ENCODE results near the gene ST6GALNAC3.

ST6GALNAC3 gene

DNA sequence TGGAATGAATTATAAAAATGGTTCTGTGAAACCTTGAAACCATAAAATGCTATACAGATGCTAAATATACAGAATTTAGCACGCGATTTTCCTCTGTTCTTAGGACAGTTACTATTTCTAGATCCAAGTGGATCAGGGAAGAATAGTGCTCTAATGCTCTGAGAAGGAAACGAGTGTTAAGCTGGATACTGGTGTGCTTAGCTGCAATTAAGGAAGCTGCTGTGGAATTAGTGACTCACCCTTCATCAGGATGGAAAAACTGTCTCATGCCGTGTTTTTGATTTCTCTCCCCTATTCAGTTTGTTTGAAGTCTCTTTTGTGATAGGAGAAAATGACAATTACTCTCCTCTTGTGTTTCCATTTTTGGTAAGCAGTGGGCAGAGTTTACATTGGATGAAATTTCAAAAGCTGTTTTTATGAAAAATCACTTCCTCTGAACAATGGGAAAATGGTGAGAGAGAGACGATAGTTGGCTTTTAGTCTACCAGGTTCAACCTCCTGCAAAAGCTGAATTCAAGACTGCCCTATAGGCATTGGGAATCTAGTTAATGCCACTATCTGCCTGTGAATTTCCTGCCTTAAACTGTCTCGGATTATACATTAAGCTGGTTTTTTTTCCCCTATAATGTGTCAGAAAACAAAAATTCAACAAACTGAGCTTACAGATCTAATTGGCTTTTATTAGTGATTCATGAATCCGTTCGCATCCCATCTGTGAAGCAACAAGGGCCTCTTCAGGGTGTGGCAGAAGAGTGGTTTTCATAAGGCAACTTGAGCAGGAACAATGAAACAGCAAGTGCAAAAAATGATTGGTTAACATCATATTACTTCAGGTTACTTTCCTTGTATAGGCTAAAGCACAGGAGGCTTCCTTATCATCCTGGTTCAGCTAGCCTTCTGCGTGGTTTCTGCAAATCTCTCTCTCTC, 179.8 kb downstream of the ST6GALNAC3 start:
- no peak for DNase-seq

GRCh38 chr1:76256289-76257223, 182.0 kb downstream of the ST6GALNAC3 start:
- DNase-seq, result no peak

DNA sequence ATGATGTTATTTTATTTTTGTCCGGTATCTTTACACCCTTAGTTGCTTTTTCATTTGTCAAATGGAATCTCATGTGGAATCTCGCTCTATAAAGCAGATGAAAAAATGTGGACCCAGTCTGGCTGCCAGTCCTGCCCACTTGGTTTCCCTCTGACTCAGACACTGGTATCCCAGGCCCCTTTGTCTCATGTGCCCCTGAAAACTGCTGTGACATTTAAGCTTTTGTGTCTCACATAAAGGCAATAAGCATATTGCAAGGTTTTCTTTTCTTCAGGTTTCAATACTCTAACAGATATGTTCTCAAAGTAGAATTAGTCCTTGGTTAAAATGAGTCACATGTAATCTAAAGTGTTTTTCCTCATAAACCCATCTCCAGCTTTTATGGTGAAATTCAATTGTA, 183.3 kb downstream of the ST6GALNAC3 start:
- no peak for DNase-seq

GRCh38 chr1:76259270-76259669, 184.7 kb downstream of the ST6GALNAC3 start:
- DNase-seq, result no peak

DNA sequence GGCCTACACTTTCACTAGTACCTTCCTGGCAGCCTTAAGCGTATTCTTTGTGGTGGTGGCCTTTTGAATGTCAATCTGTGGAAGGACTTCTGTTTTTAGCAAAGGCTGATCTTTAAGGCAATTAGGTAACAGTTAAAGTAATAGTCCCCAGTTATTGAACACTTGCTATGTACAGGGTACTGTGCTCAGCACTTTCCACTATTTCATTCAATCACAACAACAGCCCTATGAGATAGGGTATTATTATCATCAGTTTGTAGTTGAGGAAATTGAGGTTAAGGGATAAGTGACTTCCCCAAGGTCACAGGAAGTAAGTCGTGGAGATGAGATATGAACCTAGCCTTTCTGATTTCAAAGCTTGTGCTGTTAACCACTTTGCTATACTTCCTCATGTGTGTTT, 185.7 kb downstream of the ST6GALNAC3 start:
- DNase-seq, result no peak

DNA sequence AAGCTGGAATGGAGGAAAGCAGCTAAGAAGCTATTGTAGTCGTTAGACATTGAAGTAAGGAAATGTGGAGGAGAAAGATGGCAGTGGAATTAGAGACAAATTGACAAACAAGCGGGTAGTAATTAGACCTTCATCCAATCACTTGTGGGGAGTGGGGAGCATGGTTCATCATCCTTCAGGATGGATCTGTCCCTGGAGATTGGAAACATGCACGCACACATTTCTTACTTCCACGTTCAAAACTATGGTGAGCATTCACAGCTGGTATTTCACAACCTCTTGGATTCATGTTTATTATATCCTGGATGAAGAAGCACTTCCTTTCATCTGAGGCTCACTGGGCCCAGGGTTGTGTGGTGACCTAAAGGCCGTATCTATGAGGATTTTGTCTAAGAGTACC, 188.1 kb downstream of the ST6GALNAC3 start:
- DNase-seq, result no peak

GRCh38 chr1:76264642-76265041, 190.1 kb downstream of the ST6GALNAC3 start:
- no peak for DNase-seq

DNA sequence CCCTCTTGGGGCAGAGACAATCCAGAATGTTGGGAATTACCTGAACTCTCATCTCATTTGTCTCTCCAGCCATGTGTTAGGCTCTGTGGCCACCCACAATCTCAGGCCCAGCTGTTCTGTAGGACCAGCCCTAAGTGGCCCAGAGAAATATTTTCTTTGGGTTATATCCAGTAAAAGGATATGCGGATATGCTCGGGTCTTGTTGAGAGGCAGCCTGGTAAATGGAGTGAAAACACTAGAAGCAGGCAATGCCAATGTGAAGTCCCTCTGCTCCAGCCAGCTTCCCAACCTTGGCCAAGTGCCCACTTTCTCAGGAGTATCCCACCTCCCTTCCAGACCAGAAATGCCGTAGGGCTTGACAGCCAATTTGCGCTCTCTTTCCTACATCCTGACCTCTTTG, 192.2 kb downstream of the ST6GALNAC3 start:
- no peak for DNase-seq

DNA sequence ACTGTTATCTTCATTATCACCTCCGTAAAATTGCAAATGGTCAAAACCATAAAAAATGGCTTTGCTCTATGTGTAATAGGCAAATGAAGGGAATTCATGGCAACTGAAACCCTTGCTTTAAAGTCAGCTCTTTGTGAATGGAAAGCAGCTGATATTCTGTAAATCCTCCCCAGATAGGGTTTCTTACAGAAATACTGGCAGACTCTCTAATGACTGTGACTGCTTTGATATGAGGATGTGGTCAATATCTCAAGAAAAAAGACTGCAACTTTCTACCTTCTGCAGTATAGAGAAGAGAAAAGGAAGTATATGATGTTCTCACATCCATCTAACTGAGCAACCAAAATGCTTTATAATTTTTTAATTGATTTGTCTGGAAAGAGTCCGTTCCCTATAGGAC, 193.1 kb downstream of the ST6GALNAC3 start:
- DNase-seq, result no peak

DNA sequence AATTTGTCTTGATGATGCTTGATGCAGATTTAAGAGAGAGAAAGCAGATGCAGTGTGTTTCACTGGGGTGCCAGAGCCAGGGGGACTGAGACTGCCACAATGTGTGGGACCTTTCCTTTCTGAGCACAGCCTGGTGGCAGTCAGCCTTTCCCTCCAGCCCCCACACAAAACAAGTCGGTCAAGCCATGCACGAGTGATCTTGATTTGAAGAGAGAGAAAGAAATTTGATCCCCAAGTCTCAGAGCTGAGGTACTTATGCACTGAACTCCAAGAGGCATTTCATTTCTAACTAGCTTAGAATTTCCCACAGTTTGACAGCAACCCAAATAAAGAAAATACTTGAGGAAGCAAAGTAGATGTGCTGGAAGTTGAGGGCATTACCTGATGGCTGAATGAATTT, 193.8 kb downstream of the ST6GALNAC3 start:
- no peak for DNase-seq

DNA sequence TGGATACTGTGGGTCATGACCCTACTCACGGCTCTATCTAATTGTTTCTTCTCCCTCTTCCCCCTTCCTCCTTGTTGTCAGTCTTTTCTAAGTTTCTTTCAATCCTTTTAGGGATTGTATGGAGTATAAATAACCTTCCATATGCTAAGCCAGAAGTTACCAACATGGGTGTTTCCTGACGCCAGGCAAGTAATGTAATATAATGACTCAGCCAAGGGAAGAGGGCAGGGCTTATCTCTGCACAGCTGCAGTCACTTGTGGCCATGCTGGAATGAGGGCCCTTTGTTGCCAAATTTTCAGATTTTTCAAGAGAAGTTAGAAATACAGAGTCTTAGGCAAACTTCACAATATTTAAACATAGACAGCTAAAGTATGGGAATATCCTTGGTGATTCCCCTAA, 194.6 kb downstream of the ST6GALNAC3 start:
- no peak for DNase-seq

DNA sequence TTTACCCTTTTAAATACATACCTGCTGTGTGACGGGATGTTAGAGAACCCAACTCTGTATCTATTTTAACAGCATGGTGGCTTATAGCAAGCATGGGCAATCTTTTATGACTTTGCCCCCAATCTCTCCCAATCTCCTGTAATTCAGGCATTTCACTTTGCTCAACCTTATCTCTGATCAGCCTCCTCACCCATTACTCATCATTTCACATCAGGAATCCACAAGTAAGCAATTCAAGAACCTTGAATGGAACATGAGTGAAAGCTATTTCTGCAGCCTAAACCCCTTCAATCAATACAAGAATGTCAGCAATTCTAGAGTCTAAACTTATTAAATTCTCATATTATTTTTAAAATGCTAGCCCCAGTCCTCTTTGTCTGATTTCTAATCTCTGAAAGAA, 199.8 kb downstream of the ST6GALNAC3 start:
- DNase-seq, result no peak

- no peak for DNase-seq
These were observed 200.2 kb downstream of the ST6GALNAC3 start for GRCh38 chr1:76274718-76275117.

GRCh38 chr1:76278711-76279100, 204.2 kb downstream of the ST6GALNAC3 start:
- no peak for DNase-seq

DNA sequence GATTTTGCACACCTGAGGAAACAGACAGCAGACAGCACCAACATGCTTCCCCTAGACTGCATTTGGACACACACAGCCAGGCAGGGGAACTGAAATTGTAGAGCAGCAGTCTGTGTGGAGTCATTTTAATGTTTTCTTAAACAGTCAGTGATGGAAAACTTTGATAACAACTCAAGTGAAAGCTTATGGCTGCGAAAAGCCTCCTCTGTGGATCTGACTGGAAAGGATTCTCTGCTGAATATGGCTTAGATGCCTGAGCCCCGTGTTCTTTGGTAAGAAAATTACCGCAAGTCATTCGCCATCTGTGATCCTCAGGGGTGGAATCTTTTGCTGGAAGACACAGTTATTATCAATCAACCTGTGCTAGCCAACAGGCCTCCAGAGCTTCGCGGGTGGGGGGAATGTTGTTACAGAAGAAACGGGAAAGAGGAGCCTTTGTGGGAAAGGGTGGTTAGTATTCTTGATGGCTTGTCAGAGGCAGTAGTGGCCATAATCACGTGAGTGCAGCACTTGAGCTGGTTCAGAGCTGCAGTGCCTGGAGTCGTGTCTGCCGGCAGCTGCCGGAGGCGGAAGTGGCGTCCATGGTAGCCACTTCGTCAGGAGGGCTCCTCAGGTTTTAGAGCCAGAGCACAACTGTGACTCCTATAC, 204.7 kb downstream of the ST6GALNAC3 start:
- DNase-seq, result no peak

DNA sequence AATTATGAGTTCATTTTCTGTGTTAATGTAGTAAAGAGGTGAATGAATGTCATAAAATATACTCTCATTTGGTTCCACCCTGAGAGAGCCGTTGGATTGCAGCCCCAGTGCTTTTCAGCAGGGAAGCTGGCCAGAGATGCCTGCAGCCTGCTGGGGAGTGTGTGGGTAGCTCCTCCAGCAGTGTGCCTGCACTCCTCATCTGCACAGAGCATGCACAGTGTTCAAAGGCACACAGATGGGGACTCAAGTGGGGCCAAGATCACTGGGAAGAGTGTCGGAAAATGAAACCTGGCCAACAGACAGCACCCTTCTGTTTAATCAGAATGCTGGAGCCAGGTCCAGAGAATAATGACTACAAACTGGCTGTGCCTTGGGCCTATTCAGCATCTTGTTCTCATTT, 206.8 kb downstream of the ST6GALNAC3 start:
- no peak for DNase-seq

GRCh38 chr1:76284842-76285241, 210.3 kb downstream of the ST6GALNAC3 start:
- no peak for DNase-seq

DNA sequence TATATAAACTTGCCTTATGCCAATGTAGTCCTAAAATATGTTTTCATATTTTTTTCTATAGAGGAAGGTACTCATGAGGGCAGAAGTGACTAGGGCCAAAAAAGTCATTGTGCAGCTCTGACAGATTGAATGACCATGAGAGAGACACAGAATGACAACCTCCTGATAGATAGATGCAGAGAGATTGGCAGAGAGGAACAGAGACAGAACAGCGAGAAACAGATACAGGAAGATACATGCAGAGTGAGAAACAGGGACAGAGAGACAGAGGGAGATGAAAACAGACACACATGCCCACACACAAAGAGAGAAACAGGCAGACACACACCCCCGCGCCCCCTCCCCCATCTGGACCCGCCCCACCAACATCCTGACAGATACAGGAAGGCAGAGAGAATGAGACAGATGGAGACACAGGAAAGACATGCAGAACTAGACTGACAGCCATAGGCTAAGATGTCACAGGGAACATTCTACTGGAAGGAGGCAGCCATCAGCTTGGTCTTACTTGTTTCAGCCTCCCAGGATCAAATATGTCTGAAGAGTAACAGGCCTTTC, 211.1 kb downstream of the ST6GALNAC3 start:
- DNase-seq, result no peak

DNA sequence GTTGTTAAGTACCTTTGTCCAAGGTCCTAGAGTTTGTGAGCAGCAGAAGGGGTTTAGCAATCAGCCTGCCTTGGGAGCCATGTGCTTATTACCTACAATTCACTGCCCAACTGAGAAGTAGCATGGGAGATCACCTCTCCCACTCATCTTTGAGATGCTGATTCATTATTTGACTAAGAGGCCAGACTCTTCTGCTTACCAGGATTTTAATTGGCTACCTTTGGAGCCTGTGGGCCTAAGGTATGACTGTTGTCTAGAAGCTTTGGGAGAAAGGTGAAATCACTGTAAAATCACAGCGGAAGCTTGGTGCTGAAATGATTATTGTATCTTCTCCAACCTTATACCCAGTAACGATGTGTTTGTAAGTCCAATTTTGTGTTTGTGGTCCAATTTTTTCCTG, 213.4 kb downstream of the ST6GALNAC3 start:
- no peak for DNase-seq

DNA sequence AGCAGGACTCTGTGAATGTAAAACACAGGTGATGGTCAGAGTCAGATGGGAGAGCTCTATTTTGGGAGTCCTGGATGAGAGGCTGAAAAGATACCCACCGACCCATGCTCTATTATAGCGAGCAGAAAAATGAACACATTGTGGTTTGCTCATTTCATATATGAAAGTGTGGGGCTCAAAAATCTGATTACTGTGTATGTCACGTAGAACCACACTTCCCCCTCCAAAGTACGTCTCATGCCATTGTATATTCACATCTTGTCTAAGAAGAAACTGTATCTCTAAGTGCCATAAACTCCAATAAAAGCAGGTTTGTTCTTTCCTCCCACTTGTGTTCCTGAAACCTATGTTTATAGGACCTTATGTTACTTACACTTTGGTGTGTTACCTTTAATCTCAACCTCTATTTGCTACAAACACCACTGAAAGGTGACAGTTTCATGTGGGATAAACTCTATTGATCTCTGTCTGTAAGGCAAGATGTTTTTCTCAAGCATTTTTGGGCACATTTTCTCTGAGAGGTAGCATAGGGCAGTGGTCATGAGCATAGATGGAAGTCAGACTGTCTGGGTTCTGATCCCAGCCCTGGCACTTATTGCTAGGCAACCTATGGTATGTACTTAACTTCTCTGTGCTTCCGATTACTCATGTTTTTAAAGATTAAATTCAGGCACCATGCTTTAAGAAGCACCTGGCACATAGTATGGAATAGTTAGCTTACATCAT, 214.4 kb downstream of the ST6GALNAC3 start:
- DNase-seq, result no peak

GRCh38 chr1:76289692-76290091, 215.1 kb downstream of the ST6GALNAC3 start:
- DNase-seq, result no peak

DNA sequence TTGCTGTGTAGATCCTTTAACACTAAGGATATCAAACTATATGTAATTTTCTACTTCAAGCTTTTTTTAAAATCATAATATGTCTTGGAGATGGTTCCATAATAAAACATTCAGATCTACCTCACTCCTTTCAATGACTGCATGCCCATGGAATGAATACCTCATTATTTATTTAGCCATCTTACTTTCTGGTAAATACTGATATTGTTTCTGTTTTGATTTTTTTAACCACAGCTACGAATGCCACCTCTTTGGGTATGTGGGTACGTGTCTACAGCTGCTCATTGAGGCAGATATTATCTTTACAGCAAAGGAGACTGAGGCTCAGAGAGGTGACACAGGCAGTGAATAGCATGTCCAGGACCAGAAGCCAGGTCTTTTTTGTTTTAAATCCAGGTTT, 215.7 kb downstream of the ST6GALNAC3 start:
- DNase-seq, result no peak

Measured in NCI-H1417 treated with DMSO at 0.1 percent for 48 hours (cell line).